ENCODE data around the gene KCNQ1. TPM values are rescaled to one million over a fixed set of nuclear protein-coding genes. Genes with fewer than 3 reads are reported as not detected.

The KCNQ1 gene
- total RNA-seq, 1 experiment from 2014 or later: 2.5 TPM

DNA sequence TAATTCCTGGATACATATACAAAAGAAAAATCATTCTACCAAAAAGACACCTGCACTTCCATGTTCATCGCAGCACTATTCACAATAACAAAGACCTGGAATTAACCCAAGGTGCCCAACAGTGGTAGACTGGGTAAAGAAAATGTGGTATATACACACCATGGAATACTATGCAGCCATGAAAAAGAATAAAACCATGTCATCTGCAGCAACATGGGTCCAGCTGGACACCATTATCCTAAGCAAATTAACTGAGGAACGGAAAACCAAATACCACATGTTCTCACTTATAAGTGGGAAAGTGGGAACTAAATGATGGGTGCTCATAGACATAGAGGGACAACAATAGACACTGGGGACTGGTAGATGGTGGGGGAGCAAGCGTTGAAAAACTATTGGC, 5.0 kb upstream of the KCNQ1 start (continued):
- TF ChIP-seq IRF1 (CRISPR knock-in tag; IDR thresholded peaks at IDR 0.05): no peak

DNA sequence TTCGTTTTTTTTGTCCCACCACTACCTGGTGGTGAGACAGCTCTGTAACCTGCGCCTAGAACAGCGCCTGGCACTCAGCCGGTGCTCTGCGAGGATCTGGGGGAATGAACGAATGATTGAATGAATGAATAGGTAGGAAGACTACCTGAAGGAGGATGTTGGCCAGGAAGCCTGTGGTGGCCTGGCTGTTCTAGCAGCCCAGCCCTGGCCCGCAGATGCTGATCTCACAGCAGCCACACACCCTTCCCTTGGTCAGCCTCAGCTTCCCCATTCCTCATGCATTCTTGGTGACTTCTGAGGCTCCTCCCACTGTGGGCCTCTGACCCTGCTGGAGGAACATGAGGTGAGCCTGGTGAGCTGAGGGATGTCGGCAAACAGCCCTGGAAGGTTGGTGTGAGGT, 4.2 kb upstream of the KCNQ1 start:
- Mint-ChIP-seq H3K4me3 (no peak overlapping the region), H3K27me3 (ENCODE audit: low read depth) (peaks cover 72% of the 10 kb centered on the region), H3K4me1 (peaks cover 3% of the 10 kb centered on the region), H3K9me3 (peaks cover 5% of the 10 kb centered on the region), H3K36me3 (no peaks in the 10 kb centered on the region), H3K27ac (no peak overlapping the region)
- POLR2A ChIA-PET: no interaction called here
- no peak for DNase-seq (ENCODE audit: low spot score)
- TF ChIP-seq, protein P1, sequence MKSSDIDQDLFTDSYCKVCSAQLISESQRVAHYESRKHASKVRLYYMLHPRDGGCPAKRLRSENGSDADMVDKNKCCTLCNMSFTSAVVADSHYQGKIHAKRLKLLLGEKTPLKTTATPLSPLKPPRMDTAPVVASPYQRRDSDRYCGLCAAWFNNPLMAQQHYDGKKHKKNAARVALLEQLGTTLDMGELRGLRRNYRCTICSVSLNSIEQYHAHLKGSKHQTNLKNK (CRISPR knock-in tag; IDR thresholded peaks at IDR 0.05): no peak
- no peak for TF ChIP-seq TEAD1 (CRISPR knock-in tag; IDR thresholded peaks at IDR 0.05)
- no peak for TF ChIP-seq ZBTB21 (CRISPR knock-in tag; IDR thresholded peaks at IDR 0.05; ENCODE audit: borderline replicate concordance)
- TF ChIP-seq ZNF281 (CRISPR knock-in tag; IDR thresholded peaks at IDR 0.05): no peak
- TF ChIP-seq EMX1 (CRISPR knock-in tag; IDR thresholded peaks at IDR 0.05): no peak
- TF ChIP-seq FOXP4 (CRISPR knock-in tag; IDR thresholded peaks at IDR 0.05): no peak
- TF ChIP-seq ZNF317 (CRISPR knock-in tag; IDR thresholded peaks at IDR 0.05; ENCODE audit: borderline replicate concordance, low read depth): no peak
- TF ChIP-seq ELF4 (CRISPR knock-in tag; IDR thresholded peaks at IDR 0.05; ENCODE audit: low read depth): no peak
- no peak for TF ChIP-seq FOXK1 (CRISPR knock-in tag; IDR thresholded peaks at IDR 0.05)
- TF ChIP-seq ZNF121 (CRISPR knock-in tag; IDR thresholded peaks at IDR 0.05): no peak
- TF ChIP-seq PRDM15 (CRISPR knock-in tag; IDR thresholded peaks at IDR 0.05): no peak
- no peak for ATAC-seq
- CTCF ChIA-PET: no interaction called here

- CTCF ChIA-PET: no interaction called here
- Mint-ChIP-seq H3K27me3 (ENCODE audit: low read depth) (peaks cover 77% of the 10 kb centered on the region), H3K36me3 (no peaks in the 10 kb centered on the region), H3K4me3 (no peak overlapping the region), H3K27ac (no peak overlapping the region), H3K4me1 (peaks cover 3% of the 10 kb centered on the region), H3K9me3 (peaks cover 5% of the 10 kb centered on the region)
- POLR2A ChIA-PET: no interaction called here
- no peak for ATAC-seq
- no peak for DNase-seq (ENCODE audit: low spot score)
- TF ChIP-seq ZNF671 (CRISPR knock-in tag; IDR thresholded peaks at IDR 0.05): no peak
- TF ChIP-seq, protein P2, sequence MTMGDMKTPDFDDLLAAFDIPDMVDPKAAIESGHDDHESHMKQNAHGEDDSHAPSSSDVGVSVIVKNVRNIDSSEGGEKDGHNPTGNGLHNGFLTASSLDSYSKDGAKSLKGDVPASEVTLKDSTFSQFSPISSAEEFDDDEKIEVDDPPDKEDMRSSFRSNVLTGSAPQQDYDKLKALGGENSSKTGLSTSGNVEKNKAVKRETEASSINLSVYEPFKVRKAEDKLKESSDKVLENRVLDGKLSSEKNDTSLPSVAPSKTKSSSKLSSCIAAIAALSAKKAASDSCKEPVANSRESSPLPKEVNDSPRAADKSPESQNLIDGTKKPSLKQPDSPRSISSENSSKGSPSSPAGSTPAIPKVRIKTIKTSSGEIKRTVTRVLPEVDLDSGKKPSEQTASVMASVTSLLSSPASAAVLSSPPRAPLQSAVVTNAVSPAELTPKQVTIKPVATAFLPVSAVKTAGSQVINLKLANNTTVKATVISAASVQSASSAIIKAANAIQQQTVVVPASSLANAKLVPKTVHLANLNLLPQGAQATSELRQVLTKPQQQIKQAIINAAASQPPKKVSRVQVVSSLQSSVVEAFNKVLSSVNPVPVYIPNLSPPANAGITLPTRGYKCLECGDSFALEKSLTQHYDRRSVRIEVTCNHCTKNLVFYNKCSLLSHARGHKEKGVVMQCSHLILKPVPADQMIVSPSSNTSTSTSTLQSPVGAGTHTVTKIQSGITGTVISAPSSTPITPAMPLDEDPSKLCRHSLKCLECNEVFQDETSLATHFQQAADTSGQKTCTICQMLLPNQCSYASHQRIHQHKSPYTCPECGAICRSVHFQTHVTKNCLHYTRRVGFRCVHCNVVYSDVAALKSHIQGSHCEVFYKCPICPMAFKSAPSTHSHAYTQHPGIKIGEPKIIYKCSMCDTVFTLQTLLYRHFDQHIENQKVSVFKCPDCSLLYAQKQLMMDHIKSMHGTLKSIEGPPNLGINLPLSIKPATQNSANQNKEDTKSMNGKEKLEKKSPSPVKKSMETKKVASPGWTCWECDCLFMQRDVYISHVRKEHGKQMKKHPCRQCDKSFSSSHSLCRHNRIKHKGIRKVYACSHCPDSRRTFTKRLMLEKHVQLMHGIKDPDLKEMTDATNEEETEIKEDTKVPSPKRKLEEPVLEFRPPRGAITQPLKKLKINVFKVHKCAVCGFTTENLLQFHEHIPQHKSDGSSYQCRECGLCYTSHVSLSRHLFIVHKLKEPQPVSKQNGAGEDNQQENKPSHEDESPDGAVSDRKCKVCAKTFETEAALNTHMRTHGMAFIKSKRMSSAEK (CRISPR knock-in tag; IDR thresholded peaks at IDR 0.05; ENCODE audit: borderline replicate concordance): no peak
- no peak for TF ChIP-seq OVOL2 (CRISPR knock-in tag; IDR thresholded peaks at IDR 0.05; ENCODE audit: borderline replicate concordance)
- TF ChIP-seq STAT6 (CRISPR knock-in tag; conservative IDR thresholded peaks at IDR 0.05; ENCODE audit: low read depth): no peak
- no peak for TF ChIP-seq ETV6 (CRISPR knock-in tag; IDR thresholded peaks at IDR 0.05)
- no peak for TF ChIP-seq MXD4 (CRISPR knock-in tag; IDR thresholded peaks at IDR 0.05; ENCODE audit: borderline replicate concordance)
Observed at GRCh38 chr11:2441171-2441570, 3.6 kb upstream of the KCNQ1 start.

All from WTC11 (cell line).